Neuronal stem cell (in vitro differentiated cells): Measurements from ENCODE around the gene TOR1AIP2.
A peak's percentile ranks its signal among the peaks of the same experiment; 100 is the strongest.
"Not testable (repeated sequence)": the region's sequence is repeated elsewhere in the genome, so short reads cannot be mapped to it uniquely, and the experiment has no call there.

Experiments used
- DNase-seq: peaks from one replicate; pipeline ENCODE4 v3.0.0-alpha.2; 2013; ENCODE audit warnings: low spot score
- H2AFZ ChIP-seq: one replicate; pipeline ENCODE4 v1.6.1; 2013; ENCODE audit warnings: mild to moderate bottlenecking, low read length, inconsistent platforms
- H2AK5ac ChIP-seq: 2 replicates; pipeline ENCODE4 v1.6.1; 2013; ENCODE audit warnings: low read depth, mild to moderate bottlenecking, inconsistent platforms, low read length, moderate library complexity, mixed read lengths
- H2BK120ac ChIP-seq: 2 replicates; pipeline ENCODE4 v1.6.1; 2013; ENCODE audit warnings: low read depth, mild to moderate bottlenecking, inconsistent platforms, low read length, moderate library complexity, mixed read lengths
- H2BK12ac ChIP-seq: one replicate; pipeline ENCODE4 v1.6.1; 2013; ENCODE audit warnings: low read length, inconsistent platforms
- H2BK15ac ChIP-seq: 2 replicates; pipeline ENCODE4 v1.6.1; 2013; ENCODE audit warnings: mild to moderate bottlenecking, low read length, inconsistent platforms, mixed read lengths
- H2BK5ac ChIP-seq: one replicate; pipeline ENCODE4 v1.6.1; 2013; ENCODE audit warnings: inconsistent platforms, mild to moderate bottlenecking, low read length, moderate library complexity
- H3K14ac ChIP-seq: one replicate; pipeline ENCODE4 v1.6.1; 2013; ENCODE audit warnings: low read length, inconsistent platforms
- H3K18ac ChIP-seq: 2 replicates; pipeline ENCODE4 v1.6.1; 2013; ENCODE audit warnings: low read length, inconsistent platforms
- H3K23ac ChIP-seq: 2 replicates; pipeline ENCODE4 v1.6.1; 2013; ENCODE audit warnings: low read depth, mild to moderate bottlenecking, mixed read lengths, low read length, inconsistent platforms; ENCODE audit not compliant: poor library complexity
- H3K27ac ChIP-seq: replicated peaks from 3 replicates; pipeline ENCODE4 v1.5.1; 2013; ENCODE audit warnings: low read length, inconsistent platforms
- H3K27me3 ChIP-seq, 3 experiments: 2 replicates each; pipeline ENCODE4 v1.6.1; 2013; ENCODE audit warnings: low read length in 3 of 3, mild to moderate bottlenecking in 2 of 3, inconsistent platforms in 1 of 3, low read depth in 1 of 3, mixed read lengths in 1 of 3, moderate library complexity in 1 of 3; ENCODE audit not compliant: control insufficient read depth in 3 of 3, insufficient read depth in 3 of 3
- H3K36me3 ChIP-seq, 2 donors: replicated peaks in 1 of 2; 2 replicates each; pipeline ENCODE4 v1.6.1; 2013; ENCODE audit warnings: low read length in 2 of 2; ENCODE audit not compliant: control insufficient read depth in 2 of 2, insufficient read depth in 2 of 2
- H3K4ac ChIP-seq: 2 replicates; pipeline ENCODE4 v1.6.1; 2013; ENCODE audit warnings: inconsistent platforms, mild to moderate bottlenecking, low read length, moderate library complexity
- H3K4me1 ChIP-seq, 2 donors: 1 replicate in 1 of 2; 2 replicates in 1 of 2; pipeline ENCODE4 v1.6.1; 2013; ENCODE audit warnings: low read length in 2 of 2, low read depth in 1 of 2; ENCODE audit not compliant: control insufficient read depth in 2 of 2, insufficient read depth in 1 of 2
- H3K4me2 ChIP-seq: one replicate; pipeline ENCODE4 v1.6.1; 2013; ENCODE audit warnings: mild to moderate bottlenecking, low read length, inconsistent platforms; ENCODE audit not compliant: insufficient read depth, poor library complexity, severe bottlenecking
- H3K4me3 ChIP-seq, 2 donors: 2 replicates each; pipeline ENCODE4 v1.5.1; 2013; ENCODE audit warnings: low read length in 2 of 2, mild to moderate bottlenecking in 2 of 2, inconsistent platforms in 1 of 2, moderate library complexity in 1 of 2
- H3K79me1 ChIP-seq: one replicate; pipeline ENCODE4 v1.6.1; 2013; ENCODE audit warnings: low read depth, mild to moderate bottlenecking, inconsistent platforms, low read length, moderate library complexity
- H3K9ac ChIP-seq: one replicate; pipeline ENCODE4 v1.6.1; 2013; ENCODE audit warnings: mild to moderate bottlenecking, low read depth, low read length, inconsistent platforms; ENCODE audit not compliant: poor library complexity
- H3K9me3 ChIP-seq, 2 donors: replicated peaks in 1 of 2; 2 replicates each; pipeline versions ENCODE3 to v1.6.1; 2013; ENCODE audit warnings: low read length in 2 of 2, mild to moderate bottlenecking in 2 of 2, inconsistent platforms in 1 of 2, low read depth in 1 of 2, mixed read lengths in 1 of 2, moderate library complexity in 1 of 2; ENCODE audit not compliant: control insufficient read depth in 2 of 2, insufficient read depth in 1 of 2
- H4K8ac ChIP-seq: one replicate; pipeline ENCODE4 v1.6.1; 2013; ENCODE audit warnings: low read depth, mild to moderate bottlenecking, inconsistent platforms, low read length, moderate library complexity
- H4K91ac ChIP-seq: one replicate; pipeline ENCODE4 v1.6.1; 2013; ENCODE audit warnings: low read length, low read depth, mild to moderate bottlenecking, inconsistent platforms; ENCODE audit not compliant: poor library complexity
- WGBS, 2 donors: extraction: QIAGEN DNeasy Blood & Tissue Kit; methylation state at CpG; one replicate each; pipeline ENCODE4 v1.1.7; 2013; ENCODE audit warnings: missing lambda C conversion rate in 2 of 2, mixed read lengths in 1 of 2; ENCODE audit not compliant: insufficient read length in 2 of 2, insufficient replicate concordance in 1 of 2; ENCODE audit errors: extremely low coverage in 2 of 2; 5-methylcytosine and 5-hydroxymethylcytosine counted together

The TOR1AIP2 gene

DNA sequence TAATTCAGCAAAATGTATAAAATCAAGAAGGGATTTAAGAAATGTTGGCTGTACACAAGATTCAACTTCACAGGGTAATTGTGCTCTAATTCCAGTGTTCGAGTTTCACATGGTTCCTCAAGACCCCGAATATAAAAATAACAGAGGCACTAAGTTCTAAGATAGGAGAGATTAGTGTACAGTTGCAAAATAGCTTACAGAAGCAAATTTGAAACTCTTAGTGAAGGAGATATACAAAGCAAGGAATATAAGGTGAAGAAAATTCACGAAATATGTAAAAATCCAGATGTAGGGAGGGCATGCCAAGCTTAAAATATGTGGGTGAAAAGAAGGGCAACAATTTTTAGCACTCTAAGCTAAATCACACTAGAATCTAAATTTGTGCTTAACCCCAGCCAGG, 29.4 kb downstream of the TOR1AIP2 start:
- no peak overlapping the region for H3K27ac ChIP-seq
- H3K4me3 ChIP-seq: no peak overlapping the region
- H2AFZ ChIP-seq: no peak overlapping the region
- no peak overlapping the region for H4K8ac ChIP-seq
- no peaks in the 10 kb centered on the region for H3K4me1 ChIP-seq
- no peaks in the 10 kb centered on the region for H3K9me3 ChIP-seq
- H2AK5ac ChIP-seq: no peak overlapping the region
- no peak overlapping the region for H2BK120ac ChIP-seq
- no peak overlapping the region for H4K91ac ChIP-seq
- H3K36me3 ChIP-seq: peaks cover 18 to 87% of the 10 kb centered on the region in 2 donors
- no peak overlapping the region for H3K18ac ChIP-seq
- H2BK5ac ChIP-seq: no peak overlapping the region
- no peak overlapping the region for H2BK15ac ChIP-seq
- H3K14ac ChIP-seq: no peak overlapping the region
- H3K79me1 ChIP-seq: no peaks in the 10 kb centered on the region
- DNase-seq: no peak
- H3K23ac ChIP-seq: no peak overlapping the region
- H2BK12ac ChIP-seq: no peak overlapping the region
- H3K27me3 ChIP-seq: no peaks in the 10 kb centered on the region
- no CpG with 5 or more reads among the region's 3 CpGs for WGBS, 2 donors
- H3K4ac ChIP-seq: no peak overlapping the region
- no peak overlapping the region for H3K4me2 ChIP-seq
- H3K9ac ChIP-seq: no peak overlapping the region

DNA sequence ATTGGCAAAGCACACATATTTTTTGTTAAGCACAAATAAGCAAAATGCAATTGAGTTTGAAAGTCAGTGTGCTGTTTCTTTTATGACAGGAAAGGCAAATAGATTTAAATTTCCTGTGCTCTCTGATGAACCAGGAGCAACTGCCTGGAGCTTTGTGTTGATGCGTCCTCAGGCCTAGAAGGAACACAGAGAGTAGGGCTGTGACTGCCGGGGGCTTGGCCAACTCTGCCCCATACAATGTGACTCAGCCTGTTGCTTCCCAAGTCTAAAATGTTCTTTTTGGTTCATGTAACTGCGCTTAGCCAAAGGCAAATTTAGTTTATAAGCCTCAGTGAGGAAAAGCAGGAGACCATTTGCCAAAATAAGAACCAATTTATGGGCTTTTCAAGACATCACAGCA, 37.5 kb downstream of the TOR1AIP2 start:
- Histone ChIP-seq H3K9ac (no peak overlapping the region), H2BK12ac (no peak overlapping the region), H3K14ac (no peak overlapping the region), H2AK5ac (no peak overlapping the region), H3K36me3 (peaks cover 0 to 43% of the 10 kb centered on the region in 2 donors), H2BK15ac (no peak overlapping the region), H3K23ac (no peak overlapping the region), H2BK120ac (no peak overlapping the region), H3K9me3 (no peaks in the 10 kb centered on the region), H3K4me3 (no peak overlapping the region), H4K91ac (no peak overlapping the region), H2AFZ (no peak overlapping the region), H3K18ac (no peak overlapping the region), H3K79me1 (no peaks in the 10 kb centered on the region), H3K27ac (no peak overlapping the region), H3K4me2 (no peak overlapping the region), H3K4me1 (no peaks in the 10 kb centered on the region), H4K8ac (no peak overlapping the region), H2BK5ac (no peak overlapping the region), H3K27me3 (no peaks in the 10 kb centered on the region), H3K4ac (no peak overlapping the region)
- DNase-seq: no peak
- no CpG with 5 or more reads among the region's 3 CpGs for WGBS, 2 donors

DNA sequence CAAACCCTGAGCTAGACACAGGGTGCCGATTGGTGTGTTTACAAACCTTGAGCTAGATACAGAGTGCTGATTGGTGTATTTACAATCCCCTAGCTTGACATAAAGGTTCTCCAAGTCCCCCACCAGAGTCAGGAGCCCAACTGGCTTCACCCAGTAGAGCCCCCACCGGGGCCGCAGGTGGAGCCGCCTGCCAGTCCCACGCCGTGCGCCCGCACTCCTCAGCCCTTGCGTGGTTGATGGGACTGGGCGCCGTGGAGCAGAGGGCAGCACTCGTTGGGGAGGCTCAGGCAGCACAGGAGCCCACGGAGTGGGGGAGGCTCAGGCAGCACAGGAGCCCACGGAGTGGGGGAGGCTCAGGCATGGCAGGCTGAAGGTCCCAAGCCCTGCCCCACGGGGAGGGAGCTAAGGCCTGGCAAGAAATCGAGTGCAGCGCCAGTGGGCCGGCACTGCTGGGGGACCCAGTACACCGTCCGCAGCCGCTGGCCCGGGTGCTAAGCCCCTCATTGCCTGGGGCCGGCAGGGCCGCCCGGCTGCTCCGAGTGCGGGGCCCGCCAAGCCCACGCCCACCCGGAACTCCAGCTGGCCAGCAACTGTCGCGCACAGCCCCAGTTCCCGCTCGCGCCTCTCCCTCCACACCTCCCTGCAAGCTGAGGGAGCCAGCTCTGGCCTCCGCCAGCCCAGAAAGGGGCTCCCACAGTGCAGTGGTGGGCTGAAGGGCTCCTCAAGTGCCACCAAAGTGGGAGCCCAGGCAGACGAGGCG, 40.7 kb downstream of the TOR1AIP2 start:
- H2BK15ac ChIP-seq, H2BK5ac ChIP-seq, H2AK5ac ChIP-seq, H3K27ac ChIP-seq, H2BK120ac ChIP-seq, H3K4me3 ChIP-seq, H4K91ac ChIP-seq, H3K27me3 ChIP-seq, H3K14ac ChIP-seq, H3K4me2 ChIP-seq, H3K4me1 ChIP-seq, H2BK12ac ChIP-seq, H4K8ac ChIP-seq, H3K23ac ChIP-seq, DNase-seq, H3K4ac ChIP-seq, H3K9me3 ChIP-seq, H3K79me1 ChIP-seq, H3K9ac ChIP-seq, H2AFZ ChIP-seq: not testable (repeated sequence)
- H3K18ac ChIP-seq: peak overlapping the region; percentile 33
- H3K36me3 ChIP-seq: peaks cover 0 to 24% of the 10 kb centered on the region in 2 donors
- no CpG with 5 or more reads among the region's 38 CpGs for WGBS, 2 donors

DNA sequence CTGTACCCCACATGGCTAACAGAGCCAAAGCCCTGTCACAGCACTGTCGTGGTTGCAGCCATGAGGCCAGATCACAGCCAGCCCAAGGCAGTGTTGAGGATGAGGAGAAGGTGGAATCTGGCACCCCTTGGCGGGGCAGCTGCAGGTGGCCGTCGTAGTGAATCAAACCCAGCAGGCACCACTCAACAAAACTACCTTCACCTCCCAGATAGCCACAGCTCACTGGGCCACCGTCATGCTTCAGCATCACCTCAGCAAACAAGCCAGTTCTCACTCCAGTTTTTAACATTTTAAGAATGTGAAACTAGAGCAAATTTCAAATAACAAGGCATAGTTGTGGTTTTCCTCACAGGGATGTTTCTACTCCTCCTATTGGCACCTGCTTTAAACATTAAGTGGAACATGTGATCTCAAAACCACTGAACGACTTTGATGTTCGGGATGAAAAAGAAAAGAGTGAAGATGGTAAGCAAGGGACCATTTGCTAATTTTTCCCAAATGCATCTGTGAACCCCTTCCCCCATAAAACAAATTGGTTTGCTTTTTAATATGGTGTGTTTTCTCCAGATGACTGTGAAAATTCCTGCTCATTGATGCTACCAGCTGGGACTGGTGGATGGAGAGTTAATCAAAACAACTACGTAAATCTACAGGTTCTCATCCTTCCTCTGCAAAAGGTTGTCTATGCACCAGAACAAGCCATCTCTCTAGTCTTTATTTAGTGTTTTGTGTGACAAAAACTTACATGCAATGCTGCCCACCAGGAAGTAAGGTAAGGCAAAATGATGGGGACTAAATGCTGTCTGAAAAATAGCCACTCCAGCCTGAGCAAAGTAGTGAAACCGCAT, 45.5 kb downstream of the TOR1AIP2 start:
- Histone ChIP-seq H3K23ac (no peak overlapping the region), H4K8ac (no peak overlapping the region), H3K4me2 (no peak overlapping the region), H4K91ac (no peak overlapping the region), H3K27me3 (no peaks in the 10 kb centered on the region), H3K9ac (no peak overlapping the region), H3K18ac (no peak overlapping the region), H2AFZ (no peak overlapping the region), H2BK5ac (no peak overlapping the region), H3K4ac (no peak overlapping the region), H2BK120ac (no peak overlapping the region), H2AK5ac (no peak overlapping the region), H2BK15ac (no peak overlapping the region), H2BK12ac (no peak overlapping the region), H3K9me3 (no peaks in the 10 kb centered on the region), H3K4me3 (no peak overlapping the region), H3K4me1 (no peaks in the 10 kb centered on the region), H3K14ac (no peak overlapping the region), H3K79me1 (no peaks in the 10 kb centered on the region), H3K27ac (no peak overlapping the region), H3K36me3 (no peaks in the 10 kb centered on the region)
- WGBS, 2 donors: no CpG with 5 or more reads among the region's 9 CpGs
- no peak for DNase-seq
